Lower leg skin (tissue), 4 donors: ENCODE measurements around the gene NDUFA7. TPM values are rescaled to one million over a fixed set of nuclear protein-coding genes. Genes with fewer than 3 reads are reported as not detected.

ENCODE experiments used
- DNase-seq, 2 donors: peaks; one replicate each; pipeline ENCODE4 v3.0.0-alpha.2; 2019; ENCODE audit warnings: low spot score in 2 of 2
- H3K4me3 ChIP-seq: fragments of 200-600 bp; sonication (generic); 2 replicates; pipeline ENCODE4 v1.5.1; 2017; ENCODE audit warnings: mild to moderate bottlenecking, low read depth; ENCODE audit not compliant: poor library complexity, severe bottlenecking
- CTCF ChIP-seq, 3 donors: fragments of 450-650 bp; IDR thresholded peaks; one replicate each; pipeline ENCODE4 v1.5.1; 2016; ENCODE audit warnings: antibody characterized with exemption in 3 of 3, mild to moderate bottlenecking in 3 of 3, moderate library complexity in 2 of 3
- POLR2A ChIP-seq, 2 donors: fragments of 450-650 bp; IDR thresholded peaks; one replicate each; pipeline ENCODE4 v1.6.1; 2016 to 2017; ENCODE audit warnings: antibody characterized with exemption in 2 of 2, mild to moderate bottlenecking in 1 of 2, moderate library complexity in 1 of 2
- WGBS, 2 donors: methylation state at CpG; one replicate each; pipeline ENCODE4 v1.1.5; 2018; 5-methylcytosine and 5-hydroxymethylcytosine counted together
- intact Hi-C: fragments of 100-400 bp; cut with DNase I; formaldehyde crosslinking; loops from one replicate; pipeline ENCODE4 v1.15.0; 2023; ENCODE audit warnings: low total_unique reads
- total RNA-seq, 4 donors: library from RNA; depleted of rRNA; stranded (reverse); fragments of >200 nt; gene quantifications; one replicate each; pipeline ENCODE4 v1.1.0, GENCODE V29; 2016

NDUFA7 gene
- total RNA-seq, 4 donors from 2014 or later: 24.5 to 39.5 (median 32.3) TPM

- no peak overlapping the region for H3K4me3 ChIP-seq
- no peak for TF ChIP-seq CTCF (IDR thresholded peaks at IDR 0.05)
- TF ChIP-seq POLR2A (IDR thresholded peaks at IDR 0.05): no peak
- WGBS, 2 donors: 92 to 93% methylated on average over 11 of the region's 11 CpGs
- intact Hi-C loops: no loop called here
- DNase-seq: no peak
These were observed 45.0 kb upstream of the NDUFA7 start for GRCh38 chr19:8366121-8366581.

GRCh38 chr19:8363803-8364771, 42.9 kb upstream of the NDUFA7 start, which contains the start of gene ANGPTL4:
Gene ANGPTL4 (plus strand): TSS chr19:8364155. CDS start chr19:8364322, 167 bp downstream.
- H3K4me3 ChIP-seq: peak within 1 kb of the TSS; percentile 64
- DNase-seq: peak; percentile 77 to 96
- 1% methylated on average over 33 to 60 of the region's 81 CpGs for whole genome bisulfite sequencing, 2 donors
- peak in 1 of 2 donors; percentile 8 for TF ChIP-seq POLR2A (IDR thresholded peaks at IDR 0.05)
- no peak for TF ChIP-seq CTCF (IDR thresholded peaks at IDR 0.05)
- intact Hi-C loops: no loop called here

- 5 to 17% methylated on average over 12 of the region's 12 CpGs for WGBS, 2 donors
- intact Hi-C loops: no loop called here
- TF ChIP-seq POLR2A (IDR thresholded peaks at IDR 0.05) (no peak), CTCF (IDR thresholded peaks at IDR 0.05) (no peak)
- peak; percentile 96 to 99 for DNase-seq
- H3K4me3 ChIP-seq: no peak overlapping the region
These were observed 41.0 kb upstream of the NDUFA7 start for GRCh38 chr19:8361921-8362793.

- H3K4me3 ChIP-seq: no peak overlapping the region
- 76 to 86% methylated on average over 8 of the region's 8 CpGs for WGBS, 2 donors
- no peak for DNase-seq
- no peak for TF ChIP-seq CTCF (IDR thresholded peaks at IDR 0.05)
- no peak for TF ChIP-seq POLR2A (IDR thresholded peaks at IDR 0.05)
- intact Hi-C loops: no loop called here
These were observed 39.0 kb upstream of the NDUFA7 start for GRCh38 chr19:8360196-8360595.

GRCh38 chr19:8358948-8359347, 37.8 kb upstream of the NDUFA7 start:
- TF ChIP-seq POLR2A (IDR thresholded peaks at IDR 0.05): no peak
- TF ChIP-seq CTCF (IDR thresholded peaks at IDR 0.05): no peak
- no peak overlapping the region for H3K4me3 ChIP-seq
- intact Hi-C loops: loop anchor here (10.0 kb wide), 1 partner anchor 146 kb away; the partner anchor contains the start of gene PRAM1
- 86 to 87% methylated on average over 6 of the region's 6 CpGs for WGBS, 2 donors
- DNase-seq: no peak
